Measurements from ENCODE around the gene ASAP2.

DNA sequence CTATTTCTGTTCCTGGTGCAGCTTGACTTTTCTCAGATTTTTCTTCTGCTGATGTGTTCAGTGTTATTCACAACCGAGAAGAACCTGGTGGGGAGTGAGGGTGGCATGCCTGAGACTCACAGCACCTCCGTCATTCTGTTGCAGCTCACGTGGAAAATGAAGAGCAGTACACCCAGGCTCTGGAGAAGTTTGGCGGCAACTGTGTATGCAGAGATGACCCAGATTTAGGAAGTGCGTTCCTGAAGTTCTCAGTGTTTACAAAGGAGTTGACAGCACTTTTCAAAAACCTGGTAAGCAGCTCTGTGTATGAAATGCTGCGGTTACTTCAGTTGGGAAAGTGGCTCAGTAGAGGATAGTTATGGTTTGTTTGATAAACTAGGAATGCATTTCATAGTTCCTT lies 90.5 kb downstream of the ASAP2 start:
- TF ChIP-seq TAF1 (IDR thresholded peaks at IDR 0.05; ENCODE audit: borderline replicate concordance, insufficient read depth, low read length) (no peak), POLR2AphosphoS5 (IDR thresholded peaks at IDR 0.05; ENCODE audit: low read depth, low read length) (no peak)

Measured in PFSK-1 (cell line).